GM19351 (cell line): ENCODE data around the gene KCNK7.

Experiments
- ATAC-seq: cut with Tn5 transposase; IDR thresholded peaks from one replicate; pipeline ENCODE4 v1.9.1; 2021; ENCODE audit warnings: mild to moderate bottlenecking, moderate library complexity; ENCODE audit not compliant: unreplicated experiment

KCNK7 gene

DNA sequence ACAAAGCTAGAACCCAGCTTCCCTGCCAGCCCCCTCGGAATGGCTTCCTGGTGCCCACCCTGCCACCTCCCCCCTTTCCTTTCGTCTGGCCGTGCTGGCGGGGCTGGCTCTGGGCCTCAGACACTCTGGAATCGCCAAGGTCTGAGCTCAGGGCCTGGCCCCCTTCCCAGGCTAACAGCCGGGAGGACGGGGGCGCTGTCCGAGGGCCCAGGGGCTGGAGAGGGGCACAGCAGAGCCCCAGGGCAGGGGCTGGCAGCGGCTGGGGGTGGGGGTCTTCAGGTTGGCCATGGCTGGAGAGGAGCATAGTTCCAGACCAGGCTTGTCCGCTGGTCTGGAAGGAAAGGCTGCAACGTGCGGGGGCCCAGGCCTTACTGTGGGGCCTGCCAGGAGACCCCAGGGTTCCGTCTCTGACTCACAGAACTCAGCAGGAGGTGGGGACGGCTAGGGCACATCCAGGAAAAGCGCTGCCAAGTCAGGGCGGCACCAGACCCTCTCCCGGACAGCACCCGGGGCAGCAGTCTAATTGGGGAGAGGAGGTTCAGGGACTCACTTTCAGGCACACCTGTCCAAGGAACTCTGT, 36.6 kb downstream of the KCNK7 start:
- ATAC-seq = no peak

GRCh38 chr11:65558002-65558929, 37.3 kb downstream of the KCNK7 start, which contains the start of gene LTBP3:
TSS of gene LTBP3 (minus strand) at chr11:65558359. CDS start at chr11:65557959, 400 bp downstream.
- no peak for ATAC-seq

DNA sequence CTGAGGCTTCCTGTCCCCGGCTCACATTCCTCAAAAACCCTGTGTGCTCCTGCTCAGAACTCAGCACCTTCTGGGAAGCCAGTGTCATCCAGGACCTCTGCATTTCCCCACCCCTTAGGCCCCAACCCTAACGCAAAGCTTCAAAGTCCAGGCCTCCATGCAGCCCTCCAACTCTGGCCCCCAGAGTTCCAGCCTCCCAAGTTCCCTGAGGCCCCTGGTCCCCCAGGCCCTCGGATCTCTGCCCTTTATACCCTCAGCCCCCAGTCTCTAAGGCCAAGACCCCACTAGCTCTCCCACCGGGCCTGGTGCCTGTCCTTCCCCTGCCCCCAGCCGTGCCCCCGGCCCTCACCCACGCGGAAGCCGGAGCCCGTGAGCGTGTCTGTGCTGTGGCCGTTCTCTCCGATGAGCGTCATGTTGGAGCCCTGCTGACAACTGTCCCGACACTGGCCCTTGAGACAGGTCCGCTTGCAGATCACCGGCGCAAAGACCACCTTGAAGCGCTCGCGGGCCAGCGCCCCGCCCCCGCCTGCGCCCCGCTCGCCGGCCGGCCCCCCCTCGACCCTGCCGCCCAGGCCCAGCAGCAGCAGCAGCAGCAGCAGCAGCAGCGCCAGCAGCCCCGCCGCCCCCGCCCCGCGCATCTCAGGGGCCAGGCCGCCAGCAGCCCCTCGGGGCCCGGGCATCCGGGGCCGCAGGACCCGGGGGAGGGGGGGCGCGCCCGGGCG, 38.2 kb downstream of the KCNK7 start:
- no peak for ATAC-seq

- ATAC-seq = no peak
Measured at GRCh38 chr11:65556470-65557279, 38.9 kb downstream of the KCNK7 start.

DNA sequence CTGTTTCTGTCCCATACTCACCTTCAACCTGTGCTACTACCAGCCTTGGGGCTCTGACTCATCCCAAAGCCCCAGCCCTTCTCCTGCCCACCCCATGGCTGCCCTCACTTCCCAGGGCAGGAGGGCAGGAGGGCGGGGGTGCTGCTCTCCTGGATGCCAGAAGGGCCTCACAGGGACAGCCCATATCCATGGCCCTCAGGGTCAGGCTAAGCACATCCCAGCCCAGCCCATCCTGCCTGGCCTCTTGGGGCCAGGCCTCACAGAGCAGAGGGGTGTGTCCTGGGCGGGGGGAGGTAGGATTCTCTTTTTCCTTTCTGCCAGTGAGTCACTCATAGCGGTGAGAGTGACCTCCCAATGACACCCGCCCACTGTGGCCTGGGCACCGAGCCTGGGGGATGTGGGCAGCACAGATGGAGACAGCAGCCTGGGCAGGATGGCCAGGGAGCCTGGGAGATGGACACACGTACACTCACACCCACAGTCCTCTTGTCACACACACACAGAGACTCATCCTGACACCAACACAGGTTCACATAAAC, 39.8 kb downstream of the KCNK7 start:
- no peak for ATAC-seq

- no peak for ATAC-seq
Measured at GRCh38 chr11:65554842-65555430, 40.7 kb downstream of the KCNK7 start.

- ATAC-seq = no peak
Measured at GRCh38 chr11:65554057-65554818, 41.4 kb downstream of the KCNK7 start.

- no peak for ATAC-seq
Measured at GRCh38 chr11:65553301-65554001, 42.1 kb downstream of the KCNK7 start.

DNA sequence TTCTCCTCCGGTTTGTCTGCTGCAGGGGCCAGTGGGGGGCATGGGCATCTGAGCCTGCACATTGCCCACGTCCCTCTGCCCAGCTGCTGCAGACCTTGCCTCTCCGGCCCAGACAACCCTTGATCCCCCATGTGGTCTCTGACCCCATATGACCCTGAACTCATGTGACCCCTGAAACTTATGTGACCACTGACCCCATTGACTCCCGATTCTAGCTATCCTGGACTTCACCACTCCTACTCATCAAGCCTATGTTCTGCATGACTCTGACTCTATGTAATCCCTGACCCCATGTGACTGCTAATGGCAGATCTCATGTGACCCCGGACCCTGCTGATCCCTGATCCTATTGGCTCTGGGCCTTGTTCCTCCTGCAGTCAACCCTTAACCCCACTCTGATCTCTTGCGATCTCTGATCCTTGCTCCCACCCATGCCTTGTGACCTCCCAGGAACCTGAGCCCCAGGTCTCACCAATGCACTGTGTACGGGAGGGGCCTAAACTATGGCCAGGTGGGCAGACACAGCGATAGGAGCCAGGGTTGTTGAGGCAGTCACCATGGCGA, 43.1 kb downstream of the KCNK7 start:
- no peak for ATAC-seq

DNA sequence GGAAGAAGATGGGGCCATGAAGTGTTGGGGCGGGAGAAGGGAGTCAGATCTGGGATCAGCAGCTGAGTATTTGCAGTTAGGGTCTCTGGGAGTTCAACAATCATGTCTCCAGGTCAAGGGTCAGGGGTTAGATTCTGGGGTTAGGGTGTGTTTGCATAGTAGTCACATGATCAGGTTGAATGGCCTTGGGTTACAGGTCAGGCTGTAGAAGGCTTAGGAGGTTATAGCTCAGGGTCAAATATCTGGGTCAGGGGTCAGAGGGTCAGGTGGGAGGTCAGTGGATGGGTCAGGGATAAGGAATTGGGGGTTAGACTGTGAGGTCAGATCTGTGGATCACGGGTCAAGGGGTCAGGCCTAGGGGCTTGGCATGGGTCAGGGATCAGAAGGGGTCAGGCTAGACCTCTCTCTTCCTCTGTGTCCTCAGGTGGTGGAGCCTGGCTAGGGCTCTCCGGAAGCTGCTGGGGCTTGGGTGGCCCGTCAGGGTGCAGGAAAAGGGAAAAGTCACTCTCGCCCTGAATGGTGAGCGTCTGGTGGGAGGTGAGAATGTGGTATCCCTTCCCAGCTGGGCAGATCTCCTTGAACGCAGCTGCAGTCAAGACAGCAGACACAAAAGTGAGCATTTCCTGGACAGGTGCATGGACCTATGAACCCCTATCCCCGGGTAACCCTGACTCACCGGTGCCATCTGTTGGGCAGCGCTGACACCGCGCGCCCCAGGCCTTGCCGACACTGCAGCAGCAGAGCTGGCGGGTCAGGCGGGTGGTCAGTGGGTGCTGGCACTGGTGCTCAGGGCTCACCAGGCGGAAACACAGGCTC, 43.8 kb downstream of the KCNK7 start:
- ATAC-seq = no peak

DNA sequence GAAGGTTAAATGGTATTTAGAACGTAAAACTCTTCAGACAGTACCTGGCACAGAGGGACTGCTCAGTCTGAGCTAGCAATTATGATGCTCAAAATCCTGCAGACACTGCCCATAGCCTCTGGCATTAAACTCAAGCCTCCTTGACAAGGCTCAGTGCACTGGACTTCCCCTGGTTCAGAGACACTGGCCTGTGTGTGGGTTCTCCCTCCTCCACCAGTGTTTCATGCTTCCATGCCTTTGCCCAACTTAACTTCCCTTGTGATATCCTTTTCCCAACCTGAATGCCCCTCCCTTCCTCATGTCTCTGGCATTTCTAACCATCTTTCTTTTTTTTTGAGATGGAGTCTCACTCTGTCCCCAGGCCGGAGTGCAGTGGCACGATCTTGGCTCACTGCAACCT, 46.5 kb downstream of the KCNK7 start:
- ATAC-seq = no peak

GRCh38 chr11:65548395-65548794, 47.2 kb downstream of the KCNK7 start:
- ATAC-seq = no peak

GRCh38 chr11:65547446-65548125, 48.0 kb downstream of the KCNK7 start:
- ATAC-seq = no peak

DNA sequence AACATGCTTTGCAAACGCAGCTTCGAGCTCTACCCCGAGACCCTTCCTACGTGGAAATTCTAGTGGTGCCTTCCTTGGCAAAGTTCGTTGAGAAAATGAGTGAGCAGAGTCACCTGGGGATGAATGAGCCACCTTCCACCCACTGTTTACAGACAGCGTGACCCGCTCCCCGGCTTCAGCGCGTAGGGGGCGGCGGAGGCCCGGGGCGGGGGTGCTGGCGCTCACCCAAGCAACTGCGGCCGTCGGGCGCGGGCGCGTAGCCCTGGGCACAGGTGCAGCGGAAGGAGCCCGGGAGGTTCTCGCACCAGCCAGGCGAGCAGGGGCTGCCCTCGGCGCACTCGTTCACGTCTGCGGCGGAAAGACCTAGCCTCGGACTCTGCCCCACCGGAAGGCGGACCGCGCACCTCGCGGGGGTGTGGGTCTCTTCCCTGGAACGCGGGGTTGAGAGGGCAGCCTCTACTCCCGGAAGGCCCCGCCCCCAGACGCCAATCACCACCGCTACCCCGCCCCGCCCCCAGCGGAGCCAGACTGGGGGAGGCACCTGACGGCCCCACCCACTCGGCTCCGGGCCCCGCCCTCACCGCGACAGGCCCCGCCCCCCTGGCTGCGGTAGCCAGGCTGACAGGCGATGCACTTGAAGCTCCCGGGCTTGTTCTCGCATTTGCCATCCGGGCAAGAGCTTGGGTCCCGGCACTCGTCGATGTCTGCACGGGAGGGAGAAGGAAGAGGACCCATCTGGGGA, 49.2 kb downstream of the KCNK7 start:
- ATAC-seq = peak; percentile 81

DNA sequence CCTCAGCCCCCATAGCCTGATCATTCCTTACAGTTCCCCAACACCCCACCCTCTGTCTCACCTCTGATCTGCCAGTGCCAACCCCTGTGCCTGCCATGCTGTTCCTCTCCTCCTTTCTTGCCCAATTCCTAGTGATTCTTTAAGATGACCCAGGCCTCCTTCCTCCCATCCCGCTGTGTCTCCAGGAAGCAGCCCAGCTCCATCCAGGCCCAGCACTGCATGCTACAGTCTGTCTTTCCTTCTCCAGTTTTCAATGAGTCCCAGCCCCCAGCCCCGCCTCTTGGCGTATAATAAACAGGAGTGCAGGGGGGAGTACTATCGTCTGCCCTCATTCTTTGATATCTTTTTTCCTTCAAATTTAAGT, 49.8 kb downstream of the KCNK7 start:
- ATAC-seq = no peak
